ENCODE data around the gene EVI5L.

EVI5L gene

GRCh38 chr19:7818806-7819205, 11.2 kb upstream of the EVI5L start:
- DNase-seq = no peak

- DNase-seq = no peak
These were observed 10.7 kb upstream of the EVI5L start for GRCh38 chr19:7819337-7819736.

- DNase-seq = no peak
These were observed 9.4 kb upstream of the EVI5L start for GRCh38 chr19:7820588-7820987.

- DNase-seq = no peak
These were observed 7.0 kb upstream of the EVI5L start for GRCh38 chr19:7822910-7823515.

GRCh38 chr19:7823686-7824301, 6.2 kb upstream of the EVI5L start:
- DNase-seq = no peak

- no peak for DNase-seq
These were observed 875 bp upstream of the EVI5L start for GRCh38 chr19:7829166-7829520.

- DNase-seq = no peak
These were observed 304 bp downstream of the EVI5L start for GRCh38 chr19:7830272-7830771.

GRCh38 chr19:7830823-7831222, 805 bp downstream of the EVI5L start:
- no peak for DNase-seq

GRCh38 chr19:7831452-7831851, 1.4 kb downstream of the EVI5L start:
- no peak for DNase-seq

GRCh38 chr19:7832009-7832408, 2.0 kb downstream of the EVI5L start:
- no peak for DNase-seq

GRCh38 chr19:7832781-7833180, 2.8 kb downstream of the EVI5L start:
- no peak for DNase-seq

GRCh38 chr19:7833225-7834099, 3.4 kb downstream of the EVI5L start:
- DNase-seq = no peak

- DNase-seq = no peak
These were observed 9.5 kb downstream of the EVI5L start for GRCh38 chr19:7839476-7839875.

GRCh38 chr19:7840629-7841028, 10.6 kb downstream of the EVI5L start:
- no peak for DNase-seq

- no peak for DNase-seq
These were observed 12.0 kb downstream of the EVI5L start for GRCh38 chr19:7841751-7842660.

GRCh38 chr19:7842661-7843294, 12.8 kb downstream of the EVI5L start:
- no peak for DNase-seq

GRCh38 chr19:7843521-7843920, 13.5 kb downstream of the EVI5L start:
- DNase-seq = no peak

GRCh38 chr19:7844405-7844804, 14.4 kb downstream of the EVI5L start:
- no peak for DNase-seq

- DNase-seq = no peak
These were observed 14.9 kb downstream of the EVI5L start for GRCh38 chr19:7844951-7845350.

GRCh38 chr19:7845390-7846154, 15.6 kb downstream of the EVI5L start:
- DNase-seq = no peak

- no peak for DNase-seq
These were observed 16.2 kb downstream of the EVI5L start for GRCh38 chr19:7846155-7846646.

Data from GDM1 (cell line).